ENCODE data around the gene KLRD1. TPM values are rescaled to one million over a fixed set of nuclear protein-coding genes. Genes with fewer than 3 reads are reported as not detected.
A peak's percentile ranks its signal among the peaks of the same experiment; 100 is the strongest.

Gene KLRD1
- total RNA-seq, 1 donor from 2014 or later: not detected

- no peak for DNase-seq (ENCODE audit: low read depth)
- no peak overlapping the region for H3K4me3 ChIP-seq (ENCODE audit: low read depth, low read length)
- TF ChIP-seq, protein P1, sequence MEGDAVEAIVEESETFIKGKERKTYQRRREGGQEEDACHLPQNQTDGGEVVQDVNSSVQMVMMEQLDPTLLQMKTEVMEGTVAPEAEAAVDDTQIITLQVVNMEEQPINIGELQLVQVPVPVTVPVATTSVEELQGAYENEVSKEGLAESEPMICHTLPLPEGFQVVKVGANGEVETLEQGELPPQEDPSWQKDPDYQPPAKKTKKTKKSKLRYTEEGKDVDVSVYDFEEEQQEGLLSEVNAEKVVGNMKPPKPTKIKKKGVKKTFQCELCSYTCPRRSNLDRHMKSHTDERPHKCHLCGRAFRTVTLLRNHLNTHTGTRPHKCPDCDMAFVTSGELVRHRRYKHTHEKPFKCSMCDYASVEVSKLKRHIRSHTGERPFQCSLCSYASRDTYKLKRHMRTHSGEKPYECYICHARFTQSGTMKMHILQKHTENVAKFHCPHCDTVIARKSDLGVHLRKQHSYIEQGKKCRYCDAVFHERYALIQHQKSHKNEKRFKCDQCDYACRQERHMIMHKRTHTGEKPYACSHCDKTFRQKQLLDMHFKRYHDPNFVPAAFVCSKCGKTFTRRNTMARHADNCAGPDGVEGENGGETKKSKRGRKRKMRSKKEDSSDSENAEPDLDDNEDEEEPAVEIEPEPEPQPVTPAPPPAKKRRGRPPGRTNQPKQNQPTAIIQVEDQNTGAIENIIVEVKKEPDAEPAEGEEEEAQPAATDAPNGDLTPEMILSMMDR (conservative IDR thresholded peaks at IDR 0.05; ENCODE audit: low read depth, low read length): no peak
These were observed 50.5 kb downstream of the KLRD1 start for GRCh38 chr12:10358131-10358530.

- DNase-seq (ENCODE audit: low read depth): no peak
- no peak overlapping the region for H3K4me3 ChIP-seq (ENCODE audit: low read depth, low read length)
- TF ChIP-seq, protein P1 (conservative IDR thresholded peaks at IDR 0.05; ENCODE audit: low read depth, low read length): no peak
These were observed 51.3 kb downstream of the KLRD1 start for GRCh38 chr12:10358969-10359368.

GRCh38 chr12:10361084-10361483 is 53.4 kb downstream of the KLRD1 start:
- DNase-seq (ENCODE audit: low read depth): no peak
- no peak overlapping the region for H3K4me3 ChIP-seq (ENCODE audit: low read depth, low read length)
- TF ChIP-seq, protein P1 (conservative IDR thresholded peaks at IDR 0.05; ENCODE audit: low read depth, low read length): no peak

DNA sequence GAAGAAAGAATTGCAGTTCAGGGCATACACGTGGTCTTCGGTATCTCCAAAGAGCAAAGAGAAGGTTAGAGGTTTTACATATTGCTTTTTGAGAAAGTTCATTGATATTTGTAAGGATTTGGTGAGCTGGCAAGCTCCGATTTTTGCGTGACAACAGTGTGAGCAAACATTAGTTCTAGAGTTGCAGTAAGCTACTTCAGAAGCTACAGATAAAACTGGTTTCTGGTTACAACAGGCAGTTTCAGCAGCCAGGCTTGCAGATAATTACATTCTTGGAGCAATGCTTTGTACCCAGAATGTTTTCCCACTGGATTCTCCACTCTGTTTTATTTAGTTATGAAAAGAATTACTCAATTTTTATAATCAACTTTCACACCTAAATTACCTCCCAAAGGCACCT is 54.0 kb downstream of the KLRD1 start:
- TF ChIP-seq, protein P1 (conservative IDR thresholded peaks at IDR 0.05; ENCODE audit: low read depth, low read length): no peak
- no peak for DNase-seq (ENCODE audit: low read depth)
- H3K4me3 ChIP-seq (ENCODE audit: low read depth, low read length): no peak overlapping the region

DNA sequence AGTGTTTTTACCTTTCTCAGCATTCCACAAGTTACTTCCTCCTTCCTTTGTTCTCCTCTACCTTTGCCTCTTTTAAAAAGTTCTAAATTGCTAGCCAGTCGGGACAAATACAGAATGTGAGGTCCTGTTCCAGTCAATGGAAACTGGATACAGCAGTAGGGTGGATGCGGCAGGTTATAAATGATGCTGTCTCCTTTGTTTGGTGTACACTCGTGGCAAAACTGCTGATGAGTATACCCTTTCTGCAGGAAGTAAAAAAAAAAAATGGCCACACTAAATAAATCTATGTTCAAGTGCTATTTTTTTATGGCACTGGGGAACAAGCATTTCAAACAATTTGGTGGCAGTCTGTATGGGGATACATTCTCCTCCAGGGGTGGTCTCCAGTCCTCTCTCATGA is 54.7 kb downstream of the KLRD1 start:
- no peak for DNase-seq (ENCODE audit: low read depth)
- TF ChIP-seq, protein P1 (conservative IDR thresholded peaks at IDR 0.05; ENCODE audit: low read depth, low read length): no peak
- peak overlapping the region; percentile 77 for H3K4me3 ChIP-seq (ENCODE audit: low read depth, low read length)

- DNase-seq (ENCODE audit: low read depth): no peak
- peak overlapping the region; percentile 77 for H3K4me3 ChIP-seq (ENCODE audit: low read depth, low read length)
- TF ChIP-seq, protein P1 (conservative IDR thresholded peaks at IDR 0.05; ENCODE audit: low read depth, low read length): no peak
These were observed 55.4 kb downstream of the KLRD1 start for GRCh38 chr12:10362828-10363657.

GRCh38 chr12:10363658-10363913 is 55.9 kb downstream of the KLRD1 start:
- no peak for DNase-seq (ENCODE audit: low read depth)
- TF ChIP-seq, protein P1 (conservative IDR thresholded peaks at IDR 0.05; ENCODE audit: low read depth, low read length): no peak
- peak overlapping the region; percentile 77 for H3K4me3 ChIP-seq (ENCODE audit: low read depth, low read length)
